Type B pancreatic cell (in vitro differentiated cells): ENCODE results near the gene FIBP. TPM values are rescaled to one million over a fixed set of nuclear protein-coding genes. Genes with fewer than 3 reads are reported as not detected.

Source experiments
- DNase-seq: peaks from one replicate; pipeline ENCODE4 v3.0.0; 2021; ENCODE audit warnings: mixed read lengths; ENCODE audit not compliant: unreplicated experiment; ENCODE audit errors: extremely low spot score
- H3K27ac Mint-ChIP-seq: 2 replicates; pipeline ENCODE4 v1.8.0; 2021; ENCODE audit warnings: mild to moderate bottlenecking, mixed read lengths
- H3K27me3 Mint-ChIP-seq: 2 replicates; pipeline ENCODE4 v1.8.0; 2021; ENCODE audit warnings: mixed read lengths
- H3K36me3 Mint-ChIP-seq: 2 replicates; pipeline ENCODE4 v1.8.0; 2021; ENCODE audit warnings: mixed read lengths
- H3K4me1 Mint-ChIP-seq: one replicate; pipeline ENCODE4 v1.8.0; 2021; ENCODE audit warnings: mixed read lengths; ENCODE audit not compliant: unreplicated experiment
- H3K4me3 Mint-ChIP-seq: 2 replicates; pipeline ENCODE4 v1.8.0; 2021; ENCODE audit warnings: mild to moderate bottlenecking, mixed read lengths
- H3K9me3 Mint-ChIP-seq: 2 replicates; pipeline ENCODE4 v1.8.0; 2021; ENCODE audit warnings: mixed read lengths
- CTCF ChIP-seq: fragments of 200-600 bp; sonication (generic); conservative IDR thresholded peaks from 2 replicates; pipeline ENCODE4 v1.5.0; 2021; ENCODE audit warnings: antibody characterized with exemption, mild to moderate bottlenecking
- total RNA-seq: library from RNA; stranded (reverse); gene quantifications from 2 replicates; pipeline ENCODE4 v1.2.1, GENCODE V29; 2021; ENCODE audit warnings: low replicate concordance

FIBP gene
- total RNA-seq, 1 donor from 2014 or later, result 74.7 TPM

GRCh38 chr11:65856689-65857499 lies 31.4 kb downstream of the FIBP start:
- Mint-ChIP-seq H3K4me3 (peak overlapping the region; percentile 93), H3K36me3 (peaks cover 32% of the 10 kb centered on the region), H3K27ac (peak overlapping the region; percentile 84), H3K4me1 (peaks cover 27% of the 10 kb centered on the region), H3K27me3 (peaks cover 3% of the 10 kb centered on the region), H3K9me3 (no peaks in the 10 kb centered on the region)
- DNase-seq, result no peak
- no peak for TF ChIP-seq CTCF

GRCh38 chr11:65855927-65856363 lies 32.3 kb downstream of the FIBP start:
- H3K36me3 Mint-ChIP-seq, result peaks cover 38% of the 10 kb centered on the region
- H3K27me3 Mint-ChIP-seq, result peaks cover 3% of the 10 kb centered on the region
- H3K9me3 Mint-ChIP-seq, result no peaks in the 10 kb centered on the region
- H3K4me1 Mint-ChIP-seq, result peaks cover 20% of the 10 kb centered on the region
- no peak for DNase-seq
- H3K27ac Mint-ChIP-seq, result peak overlapping the region; percentile 84
- TF ChIP-seq CTCF, result no peak
- peak overlapping the region; percentile 93 for H3K4me3 Mint-ChIP-seq

GRCh38 chr11:65854852-65855837 lies 33.1 kb downstream of the FIBP start:
- Mint-ChIP-seq H3K9me3 (no peaks in the 10 kb centered on the region), H3K27me3 (peaks cover 3% of the 10 kb centered on the region), H3K27ac (peak overlapping the region; percentile 86), H3K36me3 (peaks cover 38% of the 10 kb centered on the region), H3K4me1 (peaks cover 20% of the 10 kb centered on the region), H3K4me3 (peak overlapping the region; percentile 93)
- TF ChIP-seq CTCF, result no peak
- no peak for DNase-seq

- H3K27ac Mint-ChIP-seq, result peak overlapping the region; percentile 86
Observed at GRCh38 chr11:65854161-65854592, 34.1 kb downstream of the FIBP start.

More at GRCh38 chr11:65854161-65854592, 34.1 kb downstream of the FIBP start:
- Mint-ChIP-seq H3K9me3 (no peaks in the 10 kb centered on the region), H3K4me1 (peaks cover 20% of the 10 kb centered on the region), H3K36me3 (peaks cover 38% of the 10 kb centered on the region), H3K27me3 (peaks cover 3% of the 10 kb centered on the region), H3K4me3 (peak overlapping the region; percentile 82)
- TF ChIP-seq CTCF, result no peak
- DNase-seq, result no peak
